Measurements from ENCODE around the gene LSM3.

The LSM3 gene

GRCh38 chr3:14159426-14159825 is 19.2 kb upstream of the LSM3 start:
- H3K27me3 ChIP-seq, result no peaks in the 10 kb centered on the region
- H3K9me3 ChIP-seq, result no peaks in the 10 kb centered on the region
- H3K4me1 ChIP-seq, result no peaks in the 10 kb centered on the region
- TF ChIP-seq CTCF (IDR thresholded peaks at IDR 0.05; ENCODE audit: low read depth, low read length), result no peak
- DNase-seq, result no peak
- no peak overlapping the region for H3K4me3 ChIP-seq (ENCODE audit: low read depth, low read length)
- peaks cover 2% of the 10 kb centered on the region; the same call in 1 of the 2 replicates for H3K36me3 ChIP-seq

- peaks cover 2% of the 10 kb centered on the region; the same call in 1 of the 2 replicates for H3K36me3 ChIP-seq
- H3K4me1 ChIP-seq, result no peaks in the 10 kb centered on the region
- no peak for DNase-seq
- no peak overlapping the region for H3K4me3 ChIP-seq (ENCODE audit: low read depth, low read length)
- no peak for TF ChIP-seq CTCF (IDR thresholded peaks at IDR 0.05; ENCODE audit: low read depth, low read length)
- H3K27me3 ChIP-seq, result no peaks in the 10 kb centered on the region
- no peaks in the 10 kb centered on the region for H3K9me3 ChIP-seq
Observed at GRCh38 chr3:14161282-14161681, 17.3 kb upstream of the LSM3 start.

- DNase-seq, result no peak
- no peaks in the 10 kb centered on the region for H3K27me3 ChIP-seq
- TF ChIP-seq CTCF (IDR thresholded peaks at IDR 0.05; ENCODE audit: low read depth, low read length), result no peak
- H3K36me3 ChIP-seq, result peaks cover 2% of the 10 kb centered on the region; the same call in 1 of the 2 replicates
- no peak overlapping the region for H3K4me3 ChIP-seq (ENCODE audit: low read depth, low read length)
- no peaks in the 10 kb centered on the region for H3K9me3 ChIP-seq
- H3K4me1 ChIP-seq, result no peaks in the 10 kb centered on the region
Observed at GRCh38 chr3:14162178-14162577, 16.4 kb upstream of the LSM3 start.

- no peak for DNase-seq
- TF ChIP-seq CTCF (IDR thresholded peaks at IDR 0.05; ENCODE audit: low read depth, low read length), result no peak
- no peaks in the 10 kb centered on the region for H3K9me3 ChIP-seq
Observed at GRCh38 chr3:14166877-14167603, 11.6 kb upstream of the LSM3 start.

GRCh38 chr3:14169435-14169834 is 9.2 kb upstream of the LSM3 start:
- Histone ChIP-seq H3K4me1 (no peaks in the 10 kb centered on the region), H3K9me3 (no peaks in the 10 kb centered on the region), H3K4me3 (ENCODE audit: low read depth, low read length) (no peak overlapping the region), H3K36me3 (peaks cover 6% of the 10 kb centered on the region; the same call in 1 of the 2 replicates), H3K27me3 (no peaks in the 10 kb centered on the region)
- TF ChIP-seq CTCF (IDR thresholded peaks at IDR 0.05; ENCODE audit: low read depth, low read length), result no peak
- DNase-seq, result no peak

More at GRCh38 chr3:14166877-14167603, 11.6 kb upstream of the LSM3 start:
- no peak overlapping the region for H3K4me3 ChIP-seq (ENCODE audit: low read depth, low read length)
- no peaks in the 10 kb centered on the region for H3K4me1 ChIP-seq
- no peaks in the 10 kb centered on the region for H3K27me3 ChIP-seq
- peaks cover 6% of the 10 kb centered on the region; the same call in 1 of the 2 replicates for H3K36me3 ChIP-seq

GRCh38 chr3:14169871-14170270 is 8.7 kb upstream of the LSM3 start:
- Histone ChIP-seq H3K9me3 (no peaks in the 10 kb centered on the region), H3K4me3 (ENCODE audit: low read depth, low read length) (no peak overlapping the region), H3K4me1 (no peaks in the 10 kb centered on the region), H3K36me3 (peaks cover 6% of the 10 kb centered on the region; the same call in 1 of the 2 replicates), H3K27me3 (no peaks in the 10 kb centered on the region)
- no peak for TF ChIP-seq CTCF (IDR thresholded peaks at IDR 0.05; ENCODE audit: low read depth, low read length)
- DNase-seq, result no peak
